ENCODE measurements around the gene ANKS1A.
"Not testable (repeated sequence)": the region's sequence is repeated elsewhere in the genome, so short reads cannot be mapped to it uniquely, and the experiment has no call there.

ANKS1A gene

DNA sequence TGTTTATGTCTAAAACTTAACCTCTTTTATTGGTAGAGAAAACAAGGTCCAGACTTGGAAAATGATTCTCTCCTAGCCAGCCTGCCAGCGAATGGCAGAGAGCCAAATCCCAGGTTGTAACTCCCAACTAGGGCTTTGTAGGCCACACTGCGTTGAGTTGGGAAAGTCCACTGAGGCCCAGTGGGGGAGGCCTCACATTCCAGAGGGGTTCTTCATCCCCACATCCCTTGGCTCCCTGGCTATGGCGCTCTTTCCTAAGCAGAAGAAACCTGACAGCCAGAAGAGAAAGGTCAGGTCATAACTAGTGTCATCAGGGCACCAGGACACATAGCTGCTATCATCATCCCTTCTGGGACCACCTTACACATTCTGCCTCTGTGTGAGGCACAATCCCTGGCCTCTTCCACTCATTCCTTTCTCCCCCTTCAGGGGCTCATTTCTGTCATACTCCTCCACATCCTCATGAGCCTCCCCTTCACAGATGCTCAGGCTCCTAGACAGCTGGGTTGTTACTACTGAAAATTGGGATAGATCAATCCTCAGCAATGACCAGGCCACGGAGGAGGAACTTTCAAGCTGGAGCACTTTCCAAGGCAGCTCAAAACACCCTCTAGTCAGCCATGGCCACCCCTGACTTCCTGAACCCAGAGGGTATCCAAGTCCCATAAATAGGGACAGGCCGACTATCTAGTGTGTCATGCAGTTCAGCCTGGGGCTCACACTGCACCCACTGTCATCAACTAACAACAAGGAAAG lies 203.5 kb downstream of the ANKS1A start:
- in situ Hi-C loops (cut with MboI; ENCODE audit: low sequenced_read_pairs): no loop called here

DNA sequence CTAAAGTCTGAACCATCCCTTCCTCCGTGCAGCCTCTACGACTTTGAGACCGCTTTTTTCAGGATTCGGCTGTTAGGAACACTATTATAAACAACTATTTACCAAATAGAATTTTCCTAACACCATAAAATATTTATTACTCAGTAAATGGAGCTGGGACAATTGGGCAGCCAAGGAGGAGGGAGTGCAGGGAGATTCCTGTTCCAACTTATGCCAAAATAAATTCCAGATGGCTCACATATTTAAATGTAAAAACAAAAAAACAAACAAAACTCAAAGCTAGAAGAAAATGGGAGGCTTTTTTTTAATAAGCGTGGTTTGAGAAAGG lies 204.0 kb downstream of the ANKS1A start:
- in situ Hi-C loops (cut with MboI; ENCODE audit: low sequenced_read_pairs): no loop called here

DNA sequence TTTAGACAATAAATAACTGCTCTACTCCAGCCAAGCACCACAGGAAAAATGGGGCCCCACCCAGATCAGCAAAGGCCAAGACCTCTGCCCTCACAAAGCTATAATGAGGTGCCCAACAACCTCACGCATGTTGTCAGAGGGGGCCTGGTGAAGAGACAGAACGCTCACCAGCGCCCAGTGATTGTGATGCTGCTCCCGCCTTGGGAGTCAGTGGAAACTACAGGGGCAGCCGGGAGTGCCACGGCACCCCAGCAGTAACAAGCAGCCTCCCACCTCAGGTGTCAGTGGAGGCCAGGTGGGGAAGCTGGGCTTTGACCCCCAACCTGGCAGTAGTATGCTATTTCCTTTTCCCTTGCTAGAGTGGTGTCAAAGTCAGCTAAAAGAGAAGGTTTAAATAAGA lies 204.7 kb downstream of the ANKS1A start:
- in situ Hi-C loops (cut with MboI; ENCODE audit: low sequenced_read_pairs): no loop called here

DNA sequence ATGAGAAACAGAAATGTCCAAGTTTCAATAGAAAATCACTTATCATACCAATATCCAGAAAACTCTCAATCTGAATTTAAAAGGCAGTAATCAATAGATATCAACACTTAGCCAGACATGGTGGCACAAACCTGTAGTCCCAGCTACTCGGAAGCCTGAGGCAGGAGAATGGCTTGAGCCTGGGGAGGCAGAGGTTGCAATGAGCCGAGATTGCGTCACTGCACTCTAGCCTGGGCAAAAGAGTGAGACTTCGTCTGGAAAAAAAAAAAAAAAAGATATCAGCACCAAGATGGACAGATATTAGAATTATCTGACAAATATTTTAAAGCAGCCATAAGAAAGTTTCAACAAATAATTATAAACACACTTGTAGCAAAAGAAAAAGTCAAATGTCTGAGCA lies 205.1 kb downstream of the ANKS1A start:
- in situ Hi-C loops (cut with MboI; ENCODE audit: low sequenced_read_pairs): no loop called here

DNA sequence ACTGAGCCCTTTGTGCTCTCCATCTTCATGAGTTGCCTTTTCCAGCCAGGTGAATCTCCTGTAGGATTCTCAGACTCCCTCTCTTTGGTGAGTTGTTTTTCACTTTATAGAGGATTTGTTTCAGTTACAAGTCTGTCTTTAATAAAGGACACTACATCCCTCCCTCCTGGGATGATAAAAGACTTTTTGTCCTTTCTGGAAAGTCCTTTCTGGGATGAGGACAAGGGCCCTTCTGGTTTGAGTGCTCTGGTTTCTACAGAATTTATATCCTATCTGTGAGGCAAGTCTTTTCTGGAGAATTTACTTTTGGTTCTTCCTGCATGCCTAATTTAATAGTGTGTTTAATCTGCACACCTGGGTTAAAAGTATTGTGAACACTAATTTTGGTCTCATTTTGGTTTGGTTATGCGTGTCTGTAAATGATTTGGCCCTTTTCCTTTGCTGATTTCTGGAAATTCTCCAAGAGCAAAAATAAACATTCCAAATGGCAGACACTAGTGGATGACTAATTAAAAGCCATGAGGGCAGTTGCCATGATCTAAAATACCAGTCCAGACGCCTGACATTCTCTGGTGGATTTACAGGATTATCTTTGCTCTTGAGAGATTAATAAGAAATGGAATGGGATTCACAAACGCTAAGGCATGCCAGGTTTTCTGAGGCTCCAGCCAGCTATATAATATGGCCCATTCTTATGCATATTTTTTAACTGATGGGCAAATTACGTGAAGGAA lies 207.2 kb downstream of the ANKS1A start:
- in situ Hi-C loops (cut with MboI; ENCODE audit: low sequenced_read_pairs): no loop called here

DNA sequence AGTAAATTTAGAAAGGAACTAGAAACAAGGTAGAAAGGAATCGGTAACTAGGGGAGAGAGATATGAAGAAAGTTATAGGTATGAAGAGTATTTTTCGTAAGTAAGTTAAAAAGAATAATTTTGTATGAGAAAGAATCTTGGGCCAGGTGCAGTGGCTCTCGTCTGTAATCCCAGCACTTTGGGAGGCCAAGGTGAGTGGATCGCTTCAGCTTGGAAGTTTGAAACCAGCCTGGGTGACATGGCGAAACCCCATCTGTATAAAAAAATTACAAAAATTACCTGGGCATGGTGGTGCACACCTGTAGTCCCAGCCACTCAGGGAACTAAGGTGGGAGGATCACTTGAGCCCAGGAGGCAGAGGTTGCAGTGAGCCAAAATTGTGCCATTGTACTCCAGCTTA lies 210.1 kb downstream of the ANKS1A start:
- in situ Hi-C loops (cut with MboI; ENCODE audit: low sequenced_read_pairs): no loop called here

DNA sequence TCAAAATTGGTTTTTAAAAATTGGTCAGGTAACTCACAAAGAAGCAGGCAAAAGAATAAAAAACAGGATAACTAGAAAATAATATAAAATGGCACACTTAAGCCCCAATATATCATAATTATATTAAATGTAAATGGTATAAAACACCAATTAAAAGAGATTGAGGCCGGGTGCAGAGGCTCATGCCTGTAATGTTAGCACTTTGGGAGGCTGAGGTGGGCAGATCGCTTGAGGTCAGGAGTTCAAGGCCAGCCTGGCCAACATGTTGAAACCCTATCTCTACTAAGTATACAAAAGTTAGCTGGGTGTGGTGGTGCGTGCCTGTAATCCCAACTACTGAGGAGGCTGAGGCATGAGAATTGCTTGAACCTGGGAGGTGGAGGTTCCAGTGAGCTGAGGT lies 216.0 kb downstream of the ANKS1A start:
- in situ Hi-C loops (cut with MboI; ENCODE audit: low sequenced_read_pairs): no loop called here

DNA sequence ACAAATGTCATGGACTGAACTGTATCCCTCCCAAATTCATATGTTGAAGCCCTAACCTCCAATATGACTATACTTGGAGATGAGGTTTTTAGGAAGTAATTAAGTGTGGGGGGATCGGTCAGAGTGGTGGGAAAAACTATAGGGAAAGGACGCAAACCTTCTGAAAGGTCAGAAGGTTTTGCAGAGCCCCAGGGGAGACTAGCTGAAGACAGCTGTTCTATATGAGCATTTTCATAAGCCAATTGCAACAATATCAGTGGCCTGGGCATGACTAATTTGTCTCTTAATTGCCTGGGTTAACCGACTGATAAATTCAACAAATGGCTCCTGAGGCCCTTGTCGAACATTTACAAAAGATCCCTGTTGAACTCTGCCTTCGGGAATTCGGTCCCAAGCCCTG lies 217.0 kb downstream of the ANKS1A start:
- in situ Hi-C loops (cut with MboI; ENCODE audit: low sequenced_read_pairs): not testable (repeated sequence)

DNA sequence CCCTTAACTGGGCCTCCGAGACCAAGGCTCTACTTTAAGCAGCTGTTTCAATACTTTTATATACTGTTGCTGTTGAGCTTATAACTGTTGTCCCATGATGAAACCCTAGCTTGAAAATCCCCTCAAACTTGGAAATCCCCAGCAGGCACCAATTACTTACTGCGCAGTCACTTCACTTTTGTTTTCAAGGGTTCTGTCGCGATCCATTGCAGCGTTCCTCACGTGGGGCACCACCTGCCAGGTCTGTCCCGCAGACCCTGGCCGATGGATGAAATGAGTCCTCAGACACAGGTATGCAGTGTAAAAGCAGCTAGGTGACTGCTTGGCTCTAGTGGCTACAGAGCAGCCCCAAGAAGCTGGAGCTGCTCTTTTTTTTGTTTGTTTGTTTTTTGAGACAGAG lies 218.2 kb downstream of the ANKS1A start:
- in situ Hi-C loops (cut with MboI; ENCODE audit: low sequenced_read_pairs): not testable (repeated sequence)

DNA sequence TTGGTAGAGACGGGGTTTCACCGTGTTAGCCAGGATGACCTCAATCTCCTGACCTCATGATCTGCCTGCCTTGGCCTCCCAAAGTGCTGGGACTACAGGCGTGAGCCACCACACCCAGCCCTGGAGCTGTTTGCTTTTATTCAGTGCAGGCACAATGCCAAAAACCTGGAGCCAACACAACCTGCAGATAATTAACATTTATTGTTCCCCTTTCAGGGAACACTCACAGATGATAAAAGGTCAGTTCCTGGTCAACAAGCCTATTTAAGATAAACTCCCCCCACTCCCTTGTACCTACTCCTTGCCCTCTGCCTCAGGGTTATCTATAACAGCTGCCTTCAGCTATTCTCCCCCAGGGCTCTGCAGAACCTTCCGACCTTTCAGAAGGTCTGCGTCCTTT lies 218.7 kb downstream of the ANKS1A start:
- in situ Hi-C loops (cut with MboI; ENCODE audit: low sequenced_read_pairs): not testable (repeated sequence)

DNA sequence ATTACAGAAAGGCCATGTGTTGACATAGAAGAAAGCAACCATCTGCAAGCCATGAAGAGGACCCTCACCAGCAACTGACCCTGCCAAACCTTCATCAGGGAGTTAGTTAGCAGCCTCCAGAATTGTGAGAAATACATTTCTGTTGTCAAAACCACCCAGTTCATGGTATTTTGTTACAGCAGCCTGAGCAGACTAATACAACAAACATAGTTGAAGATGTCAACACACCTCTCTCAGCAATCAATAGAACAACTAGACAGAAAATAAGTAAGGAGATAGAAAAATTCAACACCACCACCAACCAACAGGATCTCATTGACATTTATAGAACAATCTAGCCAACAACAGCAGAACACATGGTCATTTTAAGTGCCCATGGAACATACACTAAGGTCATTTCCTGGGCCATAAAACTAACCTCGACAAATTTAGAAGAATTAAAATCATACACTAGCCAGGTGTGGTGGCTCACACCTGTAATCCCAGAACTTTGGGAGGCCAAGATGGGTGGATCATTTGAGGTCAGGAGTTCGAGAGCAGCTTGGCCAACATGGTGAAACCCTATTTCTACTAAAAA lies 219.3 kb downstream of the ANKS1A start:
- in situ Hi-C loops (cut with MboI; ENCODE audit: low sequenced_read_pairs): no loop called here

DNA sequence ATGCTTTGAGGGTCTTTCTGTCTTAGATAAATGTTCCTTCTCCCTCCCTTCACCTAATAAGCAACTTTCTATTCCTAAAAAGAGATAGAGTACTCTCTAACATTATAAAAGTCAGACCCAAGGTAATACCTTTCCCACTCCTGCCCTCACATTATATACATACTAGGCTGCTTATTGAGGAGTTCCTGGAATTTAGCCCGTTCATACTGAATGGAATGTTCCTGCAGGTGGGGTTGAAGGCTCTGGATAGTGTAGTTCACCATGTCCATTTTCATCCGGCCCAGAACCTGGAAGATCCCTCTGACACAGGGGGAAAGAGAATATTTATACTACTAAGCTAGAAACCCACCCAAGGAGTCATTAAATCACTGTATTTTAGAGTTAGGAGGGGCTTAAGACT lies 231.7 kb downstream of the ANKS1A start:
- in situ Hi-C loops (cut with MboI; ENCODE audit: low sequenced_read_pairs): no loop called here

DNA sequence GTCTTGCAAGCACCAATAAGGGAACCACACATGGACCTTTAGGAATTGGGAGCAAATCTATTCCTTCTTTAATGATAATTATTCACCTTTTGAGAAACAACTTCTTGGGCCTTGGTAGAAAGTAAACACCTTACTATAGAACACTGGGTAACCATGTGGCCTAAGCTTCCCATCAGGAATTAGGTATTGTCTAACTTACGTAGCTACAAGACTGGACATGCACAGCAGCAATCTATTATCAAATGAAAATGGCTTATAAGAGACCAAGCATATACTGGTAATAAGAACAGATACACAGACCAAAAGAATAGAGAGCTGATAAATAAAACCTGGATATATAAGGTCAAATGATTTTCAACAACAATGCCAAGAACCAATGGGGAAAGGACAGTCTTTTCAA lies 235.3 kb downstream of the ANKS1A start:
- in situ Hi-C loops (cut with MboI; ENCODE audit: low sequenced_read_pairs): no loop called here

DNA sequence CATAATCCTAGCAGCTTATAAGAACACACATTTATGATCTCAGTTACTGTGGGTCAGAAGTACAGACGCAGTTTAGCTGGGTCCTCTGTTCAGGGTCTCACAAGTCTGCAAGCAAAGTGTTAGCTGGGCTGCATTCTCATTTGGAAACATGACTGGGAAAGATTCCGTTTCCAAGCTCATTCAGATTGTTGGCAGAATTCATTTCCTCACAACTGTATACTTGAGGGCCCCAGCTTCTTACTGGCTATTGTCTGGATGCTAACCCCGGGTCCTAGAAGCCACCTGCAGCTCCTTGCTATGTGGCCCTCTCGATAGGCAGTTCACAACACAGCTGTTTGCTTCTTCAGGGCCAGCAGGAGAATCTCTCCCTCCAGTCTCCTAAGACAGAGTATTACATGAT lies 239.0 kb downstream of the ANKS1A start:
- in situ Hi-C loops (cut with MboI; ENCODE audit: low sequenced_read_pairs): no loop called here

DNA sequence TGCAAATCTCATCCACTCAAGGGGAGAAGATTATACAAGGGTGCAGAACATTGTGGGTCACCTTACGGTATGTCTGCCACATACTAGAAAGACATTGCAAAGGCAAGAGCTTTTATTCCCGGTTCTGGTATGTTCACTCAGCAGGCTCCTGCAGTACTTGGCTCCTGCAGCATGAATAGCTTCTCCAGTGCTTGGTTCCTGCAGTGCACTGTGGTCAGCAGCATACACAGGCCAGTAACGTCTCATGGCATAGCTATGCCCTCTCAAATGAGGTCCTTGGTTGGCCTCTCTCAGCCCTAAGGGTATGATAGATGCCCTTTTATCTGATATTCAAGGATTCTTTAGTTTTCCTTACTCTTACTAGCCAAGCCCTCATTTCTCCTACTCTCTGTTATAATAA lies 239.4 kb downstream of the ANKS1A start:
- in situ Hi-C loops (cut with MboI; ENCODE audit: low sequenced_read_pairs): no loop called here

DNA sequence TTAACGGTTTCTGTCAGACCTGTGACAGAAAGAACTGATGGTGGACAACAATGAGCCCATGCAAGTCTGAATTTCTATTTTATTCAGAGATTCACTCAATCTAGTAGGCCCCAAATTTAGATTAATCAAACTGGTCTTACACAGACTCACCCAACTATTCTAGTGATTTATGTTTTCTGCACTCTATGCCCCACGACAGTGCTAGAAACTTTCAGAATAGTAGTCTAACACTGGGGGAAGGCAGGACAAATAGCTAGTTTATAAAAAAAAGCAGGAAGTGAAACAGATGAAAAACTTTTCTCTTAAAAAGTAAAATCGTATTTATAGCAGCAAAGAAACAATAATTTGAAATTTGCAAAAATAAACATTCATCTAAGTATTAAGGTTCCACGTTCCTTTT lies 247.1 kb downstream of the ANKS1A start:
- in situ Hi-C loops (cut with MboI; ENCODE audit: low sequenced_read_pairs): no loop called here

DNA sequence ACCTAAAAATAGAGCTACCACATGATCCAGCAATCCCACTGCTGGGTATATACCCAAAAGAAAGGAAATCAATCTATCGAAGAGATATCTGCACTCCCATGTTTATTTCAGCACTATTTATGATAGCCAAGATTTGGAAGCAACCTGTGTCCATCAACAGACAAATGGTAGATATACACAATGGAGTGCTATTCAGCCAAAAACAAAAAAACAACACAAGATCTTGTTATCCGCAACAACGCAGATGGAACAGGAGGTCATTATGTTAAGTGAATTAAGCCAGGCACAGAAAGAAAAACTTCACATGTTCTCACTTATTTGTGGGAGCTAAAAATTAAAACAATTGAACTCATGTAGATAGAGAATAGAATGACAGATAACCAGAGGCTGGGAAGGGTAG lies 249.1 kb downstream of the ANKS1A start:
- in situ Hi-C loops (cut with MboI; ENCODE audit: low sequenced_read_pairs): not testable (repeated sequence)

DNA sequence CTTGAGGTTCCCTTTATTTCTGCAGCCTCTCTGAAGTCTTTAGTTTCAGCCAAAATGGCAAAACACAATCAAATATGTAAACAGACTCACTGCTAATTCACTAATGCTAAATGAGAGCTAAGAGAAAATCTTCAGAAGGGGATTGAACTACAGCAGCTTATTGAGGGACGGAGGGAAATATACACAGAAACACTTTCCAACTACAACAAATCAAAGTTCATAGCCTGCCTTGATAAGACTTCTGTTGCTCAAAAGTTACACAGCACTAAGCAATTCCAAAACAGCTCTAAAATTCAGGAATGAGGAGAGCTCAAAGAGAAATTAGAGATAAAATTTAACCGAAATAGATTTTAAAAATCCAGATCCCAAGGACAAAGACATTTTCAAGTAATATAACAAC lies 250.4 kb downstream of the ANKS1A start:
- in situ Hi-C loops (cut with MboI; ENCODE audit: low sequenced_read_pairs): no loop called here

DNA sequence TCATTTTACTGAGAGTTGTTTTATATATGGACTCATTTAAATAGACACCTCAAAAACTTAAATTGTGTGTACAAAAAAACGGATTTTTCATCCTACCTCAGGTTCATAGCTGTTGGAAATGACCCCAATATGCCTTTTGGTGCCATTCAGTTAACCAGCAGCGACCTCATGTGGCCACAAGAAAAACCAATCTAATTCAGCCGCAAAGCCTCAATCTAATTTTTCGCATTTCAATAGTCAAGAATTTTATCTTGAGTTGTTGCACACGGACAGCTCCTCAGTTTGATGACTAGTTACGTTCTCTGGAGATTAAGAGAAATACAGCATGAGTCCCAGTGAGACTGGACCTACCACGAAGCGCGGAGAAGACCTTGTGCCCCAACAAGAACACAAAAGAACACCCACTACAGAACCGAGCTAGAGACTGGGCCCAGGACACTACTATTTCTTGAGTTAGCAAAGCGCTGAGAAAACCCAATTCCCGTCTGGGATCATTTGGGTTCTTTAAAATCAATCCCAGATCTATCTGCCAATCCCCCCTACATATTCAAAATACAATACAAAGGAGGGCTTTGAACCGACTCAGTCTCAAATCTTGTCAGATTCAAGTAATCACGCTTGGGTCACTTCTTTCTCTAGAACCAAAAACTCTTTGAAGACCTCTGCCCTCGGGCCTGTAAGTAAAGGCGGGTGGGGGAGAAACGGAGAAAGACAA lies 251.0 kb downstream of the ANKS1A start:
- in situ Hi-C loops (cut with MboI; ENCODE audit: low sequenced_read_pairs): no loop called here

DNA sequence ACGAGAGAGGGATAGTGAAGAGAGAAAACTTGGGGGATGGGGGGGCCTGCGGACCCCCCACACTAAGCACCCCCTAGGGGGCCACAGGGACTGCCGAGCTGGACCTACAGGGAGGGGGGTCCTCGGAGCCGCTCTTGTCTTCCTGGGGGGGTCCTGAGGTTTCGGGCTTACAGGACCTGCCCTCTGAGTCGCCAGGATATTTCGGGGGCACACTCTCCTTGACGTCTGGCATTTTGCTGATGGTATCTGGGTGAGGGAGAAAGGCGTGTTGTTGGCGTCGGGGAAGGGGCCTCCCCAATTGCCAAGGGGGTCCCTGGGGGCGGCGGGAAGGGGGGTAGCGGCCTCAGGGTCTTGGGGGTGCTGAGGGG lies 251.6 kb downstream of the ANKS1A start:
- in situ Hi-C loops (cut with MboI; ENCODE audit: low sequenced_read_pairs): no loop called here

Data from hTERT RPE-1 (cell line).